H1 (cell line): Measurements from ENCODE around the gene CLN5. TPM values are rescaled to one million over a fixed set of nuclear protein-coding genes. Genes with fewer than 3 reads are reported as not detected.

Experiments used
- CTCF ChIA-PET: fragments of 300-600 bp; sonication (Branson Sonifier 250); formaldehyde crosslinking; loops from one replicate; lab custom pipeline; 2021; ENCODE audit not compliant: partially characterized antibody; lab: Charles Lee
- POLR2A ChIA-PET: fragments of 300-600 bp; sonication (Branson Sonifier 250); formaldehyde crosslinking; loops from one replicate; lab custom pipeline; 2021; ENCODE audit warnings: inconsistent platforms; ENCODE audit not compliant: partially characterized antibody; lab: Charles Lee
- DNase-seq, 2 experiments: peaks; one replicate each; pipeline versions ENCODE4 v3.0.0 to v3.0.0-alpha.2; 2010 to 2022; ENCODE audit warnings: low spot score in 2 of 2, low read depth in 1 of 2, mixed read lengths in 1 of 2
- FAIRE-seq: peaks from 2 replicates; lab custom pipeline; 2011; peaks lifted over from hg19 to GRCh38; lab: Jason Lieb, UNC
- H2AFZ ChIP-seq: 2 replicates; pipeline ENCODE4 v1.8.1; 2012; ENCODE audit warnings: low read length, inconsistent platforms
- H2AK5ac ChIP-seq: 2 replicates; pipeline ENCODE4 v1.6.1; 2013; ENCODE audit warnings: low read depth, low read length
- H2BK120ac ChIP-seq: replicated peaks from 2 replicates; pipeline ENCODE3; 2013; ENCODE audit warnings: low read depth, low read length, inconsistent platforms
- H2BK12ac ChIP-seq: 2 replicates; pipeline ENCODE4 v1.6.1; 2013; ENCODE audit warnings: low read depth, low read length
- H2BK15ac ChIP-seq: 2 replicates; pipeline ENCODE4 v1.6.1; 2013; ENCODE audit warnings: low read length
- H2BK20ac ChIP-seq: 2 replicates; pipeline ENCODE4 v1.6.1; 2013; ENCODE audit warnings: low read length
- H2BK5ac ChIP-seq: 2 replicates; pipeline ENCODE4 v1.6.1; 2013; ENCODE audit warnings: low read depth, low read length
- H3K14ac ChIP-seq: 2 replicates; pipeline ENCODE4 v1.6.1; 2013; ENCODE audit warnings: inconsistent platforms; ENCODE audit not compliant: insufficient read length
- H3K18ac ChIP-seq: 2 replicates; pipeline ENCODE4 v1.6.1; 2013; ENCODE audit warnings: low read length; ENCODE audit errors: extremely low read depth
- H3K23ac ChIP-seq: 2 replicates; pipeline ENCODE4 v1.6.1; 2013; ENCODE audit warnings: inconsistent platforms; ENCODE audit not compliant: insufficient read length
- H3K23me2 ChIP-seq: 2 replicates; pipeline ENCODE4 v1.6.1; 2013; ENCODE audit warnings: low read depth, low read length
- H3K27ac ChIP-seq: 2 replicates; pipeline ENCODE4 v1.6.1; 2011; ENCODE audit warnings: low read depth, low read length, inconsistent platforms
- H3K27me3 ChIP-seq, 4 experiments: replicated peaks in 1 of 4; 1 replicate in 1 of 4; 2 replicates in 3 of 4; pipeline versions ENCODE4 v1.6.1 to v1.8.1; 2011 to 2013; ENCODE audit warnings: low read length in 3 of 4, mild to moderate bottlenecking in 3 of 4, inconsistent platforms in 2 of 4, mixed read lengths in 2 of 4, moderate library complexity in 1 of 4; ENCODE audit not compliant: control insufficient read depth in 3 of 4, insufficient read depth in 3 of 4; ENCODE audit errors: extremely low read depth in 1 of 4
- H3K36me3 ChIP-seq, 4 experiments: 2 replicates each; pipeline versions ENCODE4 v1.6.1 to v1.8.1; 2011 to 2013; ENCODE audit warnings: mild to moderate bottlenecking in 4 of 4, low read length in 3 of 4, moderate library complexity in 2 of 4, control low read depth in 1 of 4, inconsistent platforms in 1 of 4; ENCODE audit not compliant: insufficient read depth in 4 of 4, control insufficient read depth in 2 of 4
- H3K4ac ChIP-seq: replicated peaks from 2 replicates; pipeline ENCODE3; 2013; ENCODE audit warnings: low read length, low read depth, mixed read lengths, inconsistent platforms; ENCODE audit not compliant: insufficient read length
- H3K4me1 ChIP-seq, 4 experiments: replicated peaks in 1 of 4; 1 replicate in 1 of 4; 2 replicates in 3 of 4; pipeline versions ENCODE4 v1.6.1 to v1.8.1; 2011 to 2013; ENCODE audit warnings: low read length in 3 of 4, inconsistent platforms in 2 of 4, mixed read lengths in 1 of 4; ENCODE audit not compliant: insufficient read depth in 4 of 4, control insufficient read depth in 3 of 4
- H3K4me2 ChIP-seq, 2 experiments: 2 replicates each; pipeline versions ENCODE4 v1.6.1 to v1.8.1; 2011 to 2013; ENCODE audit warnings: low read depth in 2 of 2, low read length in 2 of 2, control low read depth in 1 of 2, inconsistent platforms in 1 of 2, mild to moderate bottlenecking in 1 of 2; ENCODE audit not compliant: insufficient read depth in 1 of 2
- H3K4me3 ChIP-seq, 4 experiments: fragments of 200-600, 300-600 bp in 1 of 4; sonication (generic), shearing (Covaris generic), sonication (Bioruptor Twin) in 1 of 4; 2 replicates each; pipeline versions ENCODE4 v1.5.1 to v1.8.1; 2011 to 2016; ENCODE audit warnings: low read length in 4 of 4, low read depth in 3 of 4, control low read depth in 2 of 4, inconsistent platforms in 2 of 4, mild to moderate bottlenecking in 2 of 4, mixed read lengths in 1 of 4, moderate library complexity in 1 of 4; ENCODE audit not compliant: insufficient read depth in 2 of 4; ENCODE audit errors: extremely low read depth in 1 of 4
- H3K56ac ChIP-seq: replicated peaks from 2 replicates; pipeline ENCODE3; 2013; ENCODE audit warnings: low read depth, mild to moderate bottlenecking, mixed read lengths, low read length, inconsistent platforms; ENCODE audit not compliant: insufficient read length
- H3K79me1 ChIP-seq: 2 replicates; pipeline ENCODE4 v1.6.1; 2013; ENCODE audit warnings: low read depth, low read length, control low read depth
- H3K79me2 ChIP-seq, 2 experiments: 2 replicates each; pipeline versions ENCODE4 v1.6.1 to v1.8.1; 2012 to 2013; ENCODE audit warnings: low read length in 2 of 2, mild to moderate bottlenecking in 2 of 2, inconsistent platforms in 1 of 2; ENCODE audit not compliant: insufficient read depth in 2 of 2, control insufficient read depth in 1 of 2
- H3K9ac ChIP-seq, 4 experiments: replicated peaks in 1 of 4; 1 replicate in 1 of 4; 2 replicates in 3 of 4; pipeline versions ENCODE4 v1.6.1 to v1.8.1; 2011 to 2013; ENCODE audit warnings: low read depth in 3 of 4, low read length in 3 of 4, control low read depth in 2 of 4, mild to moderate bottlenecking in 2 of 4, moderate library complexity in 2 of 4, inconsistent platforms in 1 of 4; ENCODE audit errors: extremely low read depth in 1 of 4
- H3K9me3 ChIP-seq, 2 experiments: 2 replicates each; pipeline versions ENCODE4 v1.6.1 to v1.8.1; 2012 to 2013; ENCODE audit warnings: mild to moderate bottlenecking in 2 of 2, moderate library complexity in 2 of 2, control low read depth in 1 of 2, inconsistent platforms in 1 of 2, low read depth in 1 of 2, low read length in 1 of 2, mixed read lengths in 1 of 2; ENCODE audit not compliant: insufficient read depth in 2 of 2
- H4K20me1 ChIP-seq, 2 experiments: replicated peaks in 1 of 2; 2 replicates each; pipeline versions ENCODE3 to v1.8.1; 2011 to 2013; ENCODE audit warnings: inconsistent platforms in 2 of 2, low read length in 2 of 2, mild to moderate bottlenecking in 1 of 2; ENCODE audit not compliant: insufficient read depth in 2 of 2, control insufficient read depth in 1 of 2
- H4K5ac ChIP-seq: 2 replicates; pipeline ENCODE4 v1.6.1; 2013; ENCODE audit warnings: low read length, low read depth, mixed read lengths, inconsistent platforms; ENCODE audit not compliant: insufficient read length
- H4K8ac ChIP-seq: 2 replicates; pipeline ENCODE4 v1.8.0; 2013; ENCODE audit warnings: mild to moderate bottlenecking, moderate library complexity, low read length, inconsistent platforms; ENCODE audit not compliant: insufficient read depth; ENCODE audit errors: extremely low read depth
- H4K91ac ChIP-seq: replicated peaks from 2 replicates; pipeline ENCODE3; 2013; ENCODE audit warnings: low read length, mixed read lengths, inconsistent platforms; ENCODE audit not compliant: insufficient read length
- ATF3 ChIP-seq: IDR thresholded peaks from 2 replicates; pipeline ENCODE4 v1.6.1; 2011; ENCODE audit warnings: low read depth, mild to moderate bottlenecking, low read length; ENCODE audit not compliant: insufficient read depth
- CBX8 ChIP-seq: fragments of 300-800, 300-1000 bp; sonication (generic); IDR thresholded peaks from 2 replicates; pipeline ENCODE4 v1.7.1; 2016; ENCODE audit warnings: low read depth, low read length, borderline replicate concordance
- CREB1 ChIP-seq: IDR thresholded peaks from 2 replicates; pipeline ENCODE4 v1.6.1; 2012; ENCODE audit warnings: inconsistent platforms
- EP300 ChIP-seq, 2 experiments: IDR thresholded peaks; 1 replicate in 1 of 2; 2 replicates in 1 of 2; pipeline ENCODE4 v1.6.1; 2011 to 2012; ENCODE audit warnings: low read depth in 2 of 2, low read length in 2 of 2, mild to moderate bottlenecking in 2 of 2, borderline replicate concordance in 1 of 2, inconsistent platforms in 1 of 2, moderate library complexity in 1 of 2
- EZH2 ChIP-seq: fragments of 200-600 bp; sonication (generic); IDR thresholded peaks from 2 replicates; pipeline ENCODE4 v1.7.1; 2012; ENCODE audit warnings: low read depth, mild to moderate bottlenecking, moderate library complexity, low read length, inconsistent platforms; ENCODE audit not compliant: severe bottlenecking
- JUN ChIP-seq: IDR thresholded peaks from 2 replicates; pipeline ENCODE4 v1.6.1; 2011; ENCODE audit warnings: low read depth, mild to moderate bottlenecking, improper control_type of control experiment, low read length
- PHF8 ChIP-seq: fragments of 200-600 bp; sonication (generic); conservative IDR thresholded peaks from 2 replicates; pipeline ENCODE4 v1.7.1; 2012; ENCODE audit warnings: low read depth, mild to moderate bottlenecking, inconsistent platforms, low read length, moderate library complexity
- SAP30 ChIP-seq: fragments of 300-600 bp; sonication (generic); IDR thresholded peaks from 2 replicates; pipeline ENCODE4 v1.7.1; 2012; ENCODE audit warnings: low read length, moderate library complexity, mild to moderate bottlenecking, inconsistent platforms; ENCODE audit not compliant: insufficient read depth, insufficient replicate concordance
- SP2 ChIP-seq: IDR thresholded peaks from 2 replicates; pipeline ENCODE4 v1.6.1; 2012; ENCODE audit warnings: mild to moderate bottlenecking, low read length, inconsistent platforms
- SUZ12 ChIP-seq: fragments of 200-600 bp; sonication (generic); IDR thresholded peaks from 2 replicates; pipeline ENCODE4 v1.6.1; 2012; ENCODE audit warnings: mild to moderate bottlenecking, inconsistent platforms, low read length, moderate library complexity, mixed read lengths
- TBP ChIP-seq: IDR thresholded peaks from 2 replicates; pipeline ENCODE4 v1.6.1; 2011; ENCODE audit warnings: low read depth, low read length, improper control_type of control experiment
- TCF12 ChIP-seq: IDR thresholded peaks from 2 replicates; pipeline ENCODE4 v1.6.1; 2011; ENCODE audit warnings: low read depth, mild to moderate bottlenecking, low read length
- YY1 ChIP-seq: IDR thresholded peaks from 2 replicates; pipeline ENCODE4 v1.6.1; 2011; ENCODE audit warnings: low read depth, mild to moderate bottlenecking, low read length
- ZNF274 ChIP-seq: IDR thresholded peaks from 2 replicates; pipeline ENCODE4 v1.7.0; 2012; ENCODE audit warnings: low read length, borderline replicate concordance; ENCODE audit errors: extremely low read depth
- WGBS, 2 experiments: shearing (Covaris generic) in 1 of 2; methylation state at CpG; one replicate each; pipeline versions ENCODE4 v1.1.6 to v1.1.7; 2013 to 2015; ENCODE audit warnings: low lambda C conversion rate in 2 of 2, mixed read lengths in 2 of 2, inconsistent platforms in 1 of 2, low coverage in 1 of 2, missing lambda C conversion rate in 1 of 2; ENCODE audit not compliant: insufficient replicate concordance in 2 of 2, insufficient coverage in 1 of 2, insufficient read length in 1 of 2; ENCODE audit errors: extremely low coverage in 1 of 2, missing lambda C conversion rate in 1 of 2; 5-methylcytosine and 5-hydroxymethylcytosine counted together
- polyA plus RNA-seq, 7 experiments: library from polyadenylated mRNA; depleted of rRNA in 3 of 7; stranded (reverse) in 5 of 7; unstranded in 2 of 7; fragments of >200 nt in 5 of 7; fragments of 200-250 nt in 2 of 7; gene quantifications; 1 replicate in 5 of 7; 2 replicates in 1 of 7; 4 replicates in 1 of 7; pipeline versions ENCODE4 v1.2.1 to v1.2.3, GENCODE V29; 2011 to 2013; ENCODE audit warnings: missing spikeins in 2 of 7, mixed read lengths in 2 of 7
- total RNA-seq: library from RNA; stranded (reverse); fragmentation: NEBNext Ultra II Directional; extraction: Animal tissue kit (Norgen Biotek cat#: 25700); gene quantifications from 2 replicates; pipeline ENCODE4 v1.2.1, GENCODE V29; 2021

The CLN5 gene
- total and polyA plus RNA-seq, 2 of the 8 experiments (the other 6 are each of a cell fraction or from before 2014, with no cell fraction given): 5.3 to 10.1 TPM

- Histone ChIP-seq H3K9me3 (peaks cover 11 to 12% of the 10 kb centered on the region in 2 experiments), H3K23ac (no peak overlapping the region), H4K20me1 (no peaks in the 10 kb centered on the region), H2AFZ (no peak overlapping the region), H3K23me2 (no peaks in the 10 kb centered on the region), H4K91ac (no peak overlapping the region), H3K79me1 (no peaks in the 10 kb centered on the region), H2BK20ac (no peak overlapping the region), H3K4me3 (no peak overlapping the region), H2BK120ac (no peak overlapping the region), H3K36me3 (no peaks in the 10 kb centered on the region), H3K4ac (no peak overlapping the region), H3K4me1 (no peaks in the 10 kb centered on the region), H4K8ac (no peak overlapping the region), H3K56ac (no peak overlapping the region), H3K9ac (no peak overlapping the region), H3K27ac (no peak overlapping the region), H3K14ac (no peak overlapping the region), H2AK5ac (no peak overlapping the region), H2BK15ac (no peak overlapping the region), H3K18ac (no peak overlapping the region), H2BK12ac (no peak overlapping the region), H4K5ac (no peak overlapping the region), H3K79me2 (no peaks in the 10 kb centered on the region), H3K27me3 (peaks cover 0 to 1% (median 0%) of the 10 kb centered on the region in 4 experiments; a peak in 1 of 7 replicates), H2BK5ac (no peak overlapping the region), H3K4me2 (no peak overlapping the region)
- DNase-seq (no peak), FAIRE-seq (no peak)
- ChIA-PET POLR2A (no interaction called here), CTCF (interaction anchor here (0.9 to 3.1 kb wide), 6 partner anchors 13 to 27 kb away, joined by 3 to 12 read pairs (median 8); no protein-coding TSS in a partner anchor)
- 94% methylated on average over 4 of the region's 4 CpGs; no CpG with 5 or more reads in 1 of the 2 experiments for WGBS, 2 experiments
- TF ChIP-seq ATF3 (no peak), ZNF274 (no peak), EZH2 (no peak), JUN (no peak), TCF12 (no peak), PHF8 (no peak), CREB1 (no peak), TBP (no peak), SP2 (no peak), SAP30 (no peak), YY1 (no peak), SUZ12 (no peak), CBX8 (no peak), EP300 (IDR thresholded peaks at IDR 0.05; ENCODE audit: borderline replicate concordance in 1 of 2, low read depth in 2 of 2, low read length in 2 of 2) (no peak)
Measured at GRCh38 chr13:76955193-76955592, 36.7 kb upstream of the CLN5 start.
